Measurements from ENCODE around the gene MCTP2. TPM values are rescaled to one million over a fixed set of nuclear protein-coding genes. Genes with fewer than 3 reads are reported as not detected.

Gene MCTP2
- total and polyA plus RNA-seq, 5 experiments from 2014 or later = 1.8 to 14.9 (median 5.6) TPM

- peak overlapping the region in 3 of 10 donors; percentile 30 to 60 (median 31) for H3K27ac Mint-ChIP-seq
- H3K4me3 Mint-ChIP-seq = no peak overlapping the region
- DNase-seq = no peak
- H3K36me3 Mint-ChIP-seq = peaks cover 0 to 28% (median 6%) of the 10 kb centered on the region in 3 donors
- peaks cover 0 to 33% (median 4%) of the 10 kb centered on the region in 4 donors for H3K4me1 Mint-ChIP-seq
- H3K9me3 Mint-ChIP-seq = no peaks in the 10 kb centered on the region
- POLR2A ChIA-PET = no interaction called here
- ATAC-seq = no peak
- no peaks in the 10 kb centered on the region for H3K27me3 Mint-ChIP-seq
Measured at GRCh38 chr15:94323076-94323475, 91.7 kb downstream of the MCTP2 start.

- Mint-ChIP-seq H3K27ac (peak overlapping the region in 1 of 10 donors; percentile 52), H3K27me3 (no peaks in the 10 kb centered on the region), H3K36me3 (peaks cover 0 to 25% (median 5%) of the 10 kb centered on the region in 3 donors), H3K9me3 (no peaks in the 10 kb centered on the region), H3K4me1 (peaks cover 0 to 33% (median 4%) of the 10 kb centered on the region in 4 donors), H3K4me3 (no peak overlapping the region)
- DNase-seq (peak in 9 of 10 donors; percentile 8 to 63 (median 45)), ATAC-seq (peak; percentile 67 to 69)
- POLR2A ChIA-PET = interaction anchor here (1.4 kb wide), 1 partner anchor 160 kb away, joined by 3 read pairs; no protein-coding TSS in a partner anchor
Measured at GRCh38 chr15:94324117-94324826, 92.9 kb downstream of the MCTP2 start.

GRCh38 chr15:94324835-94325767 lies 93.7 kb downstream of the MCTP2 start:
- Mint-ChIP-seq H3K27me3 (no peaks in the 10 kb centered on the region), H3K4me1 (peaks cover 0 to 33% (median 4%) of the 10 kb centered on the region in 4 donors), H3K9me3 (no peaks in the 10 kb centered on the region), H3K36me3 (peaks cover 0 to 27% (median 11%) of the 10 kb centered on the region in 3 donors), H3K27ac (peak overlapping the region in 2 of 10 donors; percentile 15 to 46), H3K4me3 (no peak overlapping the region)
- ATAC-seq (no peak), DNase-seq (no peak)
- POLR2A ChIA-PET = interaction anchor here (1.4 kb wide), 1 partner anchor 161 kb away, joined by 3 read pairs; no protein-coding TSS in a partner anchor

GRCh38 chr15:94327356-94327936 lies 96.1 kb downstream of the MCTP2 start:
- no peaks in the 10 kb centered on the region for H3K9me3 Mint-ChIP-seq
- H3K27me3 Mint-ChIP-seq = no peaks in the 10 kb centered on the region
- peak in 1 of 10 donors; percentile 7 for DNase-seq
- H3K4me1 Mint-ChIP-seq = peaks cover 0 to 34% (median 5%) of the 10 kb centered on the region in 4 donors
- no peak for ATAC-seq
- no peak overlapping the region for H3K4me3 Mint-ChIP-seq
- H3K27ac Mint-ChIP-seq = no peak overlapping the region
- POLR2A ChIA-PET = no interaction called here
- H3K36me3 Mint-ChIP-seq = peaks cover 0 to 23% (median 7%) of the 10 kb centered on the region in 3 donors

GRCh38 chr15:94331731-94332130 lies 100.4 kb downstream of the MCTP2 start:
- Mint-ChIP-seq H3K9me3 (no peaks in the 10 kb centered on the region), H3K27me3 (no peaks in the 10 kb centered on the region), H3K4me3 (no peak overlapping the region), H3K4me1 (peaks cover 0 to 13% (median 1%) of the 10 kb centered on the region in 4 donors), H3K27ac (no peak overlapping the region), H3K36me3 (peaks cover 0 to 25% (median 7%) of the 10 kb centered on the region in 3 donors)
- POLR2A ChIA-PET = no interaction called here
- DNase-seq (no peak), ATAC-seq (no peak)

- Mint-ChIP-seq H3K4me3 (no peak overlapping the region), H3K9me3 (no peaks in the 10 kb centered on the region), H3K4me1 (peaks cover 0 to 5% (median 1%) of the 10 kb centered on the region in 4 donors), H3K27me3 (no peaks in the 10 kb centered on the region), H3K36me3 (peaks cover 4 to 26% (median 10%) of the 10 kb centered on the region in 3 donors), H3K27ac (no peak overlapping the region)
- POLR2A ChIA-PET = no interaction called here
- no peak for ATAC-seq
- no peak for DNase-seq
Measured at GRCh38 chr15:94335616-94336015, 104.3 kb downstream of the MCTP2 start.

- Mint-ChIP-seq H3K4me1 (no peaks in the 10 kb centered on the region), H3K9me3 (no peaks in the 10 kb centered on the region), H3K36me3 (peaks cover 4 to 31% (median 12%) of the 10 kb centered on the region in 3 donors), H3K27ac (no peak overlapping the region), H3K27me3 (no peaks in the 10 kb centered on the region), H3K4me3 (no peak overlapping the region)
- POLR2A ChIA-PET = no interaction called here
- no peak for DNase-seq
- no peak for ATAC-seq
Measured at GRCh38 chr15:94336817-94337467, 105.6 kb downstream of the MCTP2 start.

- POLR2A ChIA-PET = no interaction called here
- Mint-ChIP-seq H3K27me3 (no peaks in the 10 kb centered on the region), H3K9me3 (no peaks in the 10 kb centered on the region), H3K36me3 (peaks cover 4 to 34% (median 12%) of the 10 kb centered on the region in 3 donors), H3K27ac (no peak overlapping the region), H3K4me1 (no peaks in the 10 kb centered on the region), H3K4me3 (no peak overlapping the region)
- ATAC-seq = no peak
- DNase-seq = no peak
Measured at GRCh38 chr15:94338243-94338846, 107.0 kb downstream of the MCTP2 start.

GRCh38 chr15:94346282-94346681 lies 114.9 kb downstream of the MCTP2 start:
- ATAC-seq (no peak), DNase-seq (no peak)
- POLR2A ChIA-PET = no interaction called here
- Mint-ChIP-seq H3K27ac (peak overlapping the region in 1 of 10 donors; percentile 24), H3K27me3 (no peaks in the 10 kb centered on the region), H3K4me1 (peaks cover 0 to 4% (median 0%) of the 10 kb centered on the region in 4 donors), H3K36me3 (peaks cover 0 to 48% (median 22%) of the 10 kb centered on the region in 3 donors), H3K9me3 (no peaks in the 10 kb centered on the region), H3K4me3 (no peak overlapping the region)

GRCh38 chr15:94348084-94348483 lies 116.7 kb downstream of the MCTP2 start:
- no peak for ATAC-seq
- no peak for DNase-seq
- no peaks in the 10 kb centered on the region for H3K27me3 Mint-ChIP-seq
- POLR2A ChIA-PET = no interaction called here
- peak overlapping the region in 1 of 10 donors; percentile 26 for H3K27ac Mint-ChIP-seq
- H3K9me3 Mint-ChIP-seq = no peaks in the 10 kb centered on the region
- H3K4me1 Mint-ChIP-seq = peaks cover 0 to 4% (median 0%) of the 10 kb centered on the region in 4 donors
- H3K36me3 Mint-ChIP-seq = peaks cover 0 to 60% (median 36%) of the 10 kb centered on the region in 3 donors
- no peak overlapping the region for H3K4me3 Mint-ChIP-seq

GRCh38 chr15:94351031-94351535 lies 119.7 kb downstream of the MCTP2 start:
- POLR2A ChIA-PET = no interaction called here
- peaks cover 0 to 4% (median 0%) of the 10 kb centered on the region in 4 donors for H3K4me1 Mint-ChIP-seq
- no peak for DNase-seq
- H3K4me3 Mint-ChIP-seq = no peak overlapping the region
- H3K27ac Mint-ChIP-seq = no peak overlapping the region
- no peaks in the 10 kb centered on the region for H3K9me3 Mint-ChIP-seq
- peaks cover 0 to 48% (median 34%) of the 10 kb centered on the region in 3 donors for H3K36me3 Mint-ChIP-seq
- no peak for ATAC-seq
- H3K27me3 Mint-ChIP-seq = no peaks in the 10 kb centered on the region
